Lower leg skin (tissue), 4 donors: ENCODE data around the gene DENND1B. TPM values are rescaled to one million over a fixed set of nuclear protein-coding genes. Genes with fewer than 3 reads are reported as not detected.
"Not testable (repeated sequence)": the region's sequence is repeated elsewhere in the genome, so short reads cannot be mapped to it uniquely, and the experiment has no call there.

Source experiments
- DNase-seq, 2 donors: peaks; one replicate each; pipeline ENCODE4 v3.0.0-alpha.2; 2019; ENCODE audit warnings: low spot score in 2 of 2
- H3K4me3 ChIP-seq: fragments of 200-600 bp; sonication (generic); 2 replicates; pipeline ENCODE4 v1.5.1; 2017; ENCODE audit warnings: mild to moderate bottlenecking, low read depth; ENCODE audit not compliant: poor library complexity, severe bottlenecking
- CTCF ChIP-seq, 3 donors: fragments of 450-650 bp; IDR thresholded peaks; one replicate each; pipeline ENCODE4 v1.5.1; 2016; ENCODE audit warnings: antibody characterized with exemption in 3 of 3, mild to moderate bottlenecking in 3 of 3, moderate library complexity in 2 of 3
- POLR2A ChIP-seq, 2 donors: fragments of 450-650 bp; IDR thresholded peaks; one replicate each; pipeline ENCODE4 v1.6.1; 2016 to 2017; ENCODE audit warnings: antibody characterized with exemption in 2 of 2, mild to moderate bottlenecking in 1 of 2, moderate library complexity in 1 of 2
- WGBS, 2 donors: methylation state at CpG; one replicate each; pipeline ENCODE4 v1.1.5; 2018; 5-methylcytosine and 5-hydroxymethylcytosine counted together
- intact Hi-C: fragments of 100-400 bp; cut with DNase I; formaldehyde crosslinking; loops from one replicate; pipeline ENCODE4 v1.15.0; 2023; ENCODE audit warnings: low total_unique reads
- total RNA-seq, 4 donors: library from RNA; depleted of rRNA; stranded (reverse); fragments of >200 nt; gene quantifications; one replicate each; pipeline ENCODE4 v1.1.0, GENCODE V29; 2016

Gene DENND1B
- total RNA-seq, 4 donors from 2014 or later, result 5.5 to 12.4 (median 7.2) TPM

GRCh38 chr1:197725044-197725443 is 50.2 kb downstream of the DENND1B start:
- H3K4me3 ChIP-seq, result no peak overlapping the region
- intact Hi-C loops, result no loop called here
- DNase-seq, result no peak
- TF ChIP-seq POLR2A (IDR thresholded peaks at IDR 0.05) (no peak), CTCF (IDR thresholded peaks at IDR 0.05) (no peak)
- WGBS, 2 donors, result 100% methylated on average over 1 of the region's 1 CpG

- no peak for TF ChIP-seq CTCF (IDR thresholded peaks at IDR 0.05)
- no peak for TF ChIP-seq POLR2A (IDR thresholded peaks at IDR 0.05)
- intact Hi-C loops, result no loop called here
- no peak overlapping the region for H3K4me3 ChIP-seq
- no peak for DNase-seq
- 2 to 49% methylated on average over 1 of the region's 1 CpG for WGBS, 2 donors
These were observed 59.5 kb downstream of the DENND1B start for GRCh38 chr1:197715806-197716205.

GRCh38 chr1:197706601-197707000 is 68.7 kb downstream of the DENND1B start:
- H3K4me3 ChIP-seq, result no peak overlapping the region
- 85 to 89% methylated on average over 1 of the region's 1 CpG for WGBS, 2 donors
- intact Hi-C loops, result no loop called here
- no peak for TF ChIP-seq POLR2A (IDR thresholded peaks at IDR 0.05)
- TF ChIP-seq CTCF (IDR thresholded peaks at IDR 0.05), result no peak
- DNase-seq, result no peak

- H3K4me3 ChIP-seq, result no peak overlapping the region
- intact Hi-C loops, result no loop called here
- TF ChIP-seq POLR2A (IDR thresholded peaks at IDR 0.05) (no peak), CTCF (IDR thresholded peaks at IDR 0.05) (no peak)
- DNase-seq, result no peak
- 96% methylated on average over 3 of the region's 3 CpGs for WGBS, 2 donors
These were observed 69.3 kb downstream of the DENND1B start for GRCh38 chr1:197705941-197706340.

GRCh38 chr1:197700688-197701087 is 74.6 kb downstream of the DENND1B start:
- DNase-seq, intact Hi-C loops, H3K4me3 ChIP-seq: not testable (repeated sequence)
- 72 to 86% methylated on average over 4 of the region's 4 CpGs for WGBS, 2 donors

GRCh38 chr1:197696372-197696771 is 78.9 kb downstream of the DENND1B start:
- 69% methylated on average over 2 of the region's 2 CpGs for WGBS, 2 donors
- H3K4me3 ChIP-seq, result no peak overlapping the region
- no peak for DNase-seq
- intact Hi-C loops, result no loop called here
- TF ChIP-seq POLR2A (IDR thresholded peaks at IDR 0.05) (no peak), CTCF (IDR thresholded peaks at IDR 0.05) (no peak)
